Ovary (tissue), 9 donors: ENCODE measurements around the gene MPHOSPH6. TPM values are rescaled to one million over a fixed set of nuclear protein-coding genes. Genes with fewer than 3 reads are reported as not detected.

Experiments
- DNase-seq, 5 donors: peaks; one replicate each; pipeline ENCODE4 v3.0.0-alpha.2; 2019 to 2020
- H3K27ac ChIP-seq, 2 donors: fragments of 200-600 bp; one replicate each; pipeline versions ENCODE4 v1.5.1 to v1.8.0; 2019 to 2022
- H3K27me3 ChIP-seq: fragments of 200-600 bp; one replicate; pipeline ENCODE4 v1.8.0; 2022
- H3K36me3 ChIP-seq: fragments of 200-600 bp; sonication (generic); one replicate; pipeline ENCODE4 v1.5.1; 2019
- H3K4me1 ChIP-seq: one replicate; pipeline ENCODE4 v1.8.1; 2013; ENCODE audit warnings: mild to moderate bottlenecking, moderate library complexity; ENCODE audit not compliant: insufficient read depth
- H3K4me3 ChIP-seq: fragments of 200-600 bp; sonication (generic); one replicate; pipeline ENCODE4 v1.5.1; 2017
- H3K9me3 ChIP-seq, 2 donors: fragments of 200-600 bp in 1 of 2; sonication (generic) in 1 of 2; one replicate each; pipeline versions ENCODE4 v1.5.1 to v1.8.1; 2013 to 2019; ENCODE audit warnings: mild to moderate bottlenecking in 1 of 2, moderate library complexity in 1 of 2
- CTCF ChIP-seq, 3 donors: fragments of 450-650 bp in 2 of 3; fragments of 200-600 bp in 1 of 3; IDR thresholded peaks; one replicate each; pipeline versions ENCODE4 v1.5.1 to v1.8.0; 2016 to 2022; ENCODE audit warnings: antibody characterized with exemption in 3 of 3, mild to moderate bottlenecking in 1 of 3
- EP300 ChIP-seq: sonication (generic); formaldehyde crosslinking; IDR thresholded peaks from one replicate; pipeline ENCODE4 v1.6.1; 2017; ENCODE audit warnings: antibody characterized with exemption
- POLR2A ChIP-seq: fragments of 450-650 bp; IDR thresholded peaks from one replicate; pipeline ENCODE4 v1.6.1; 2017; ENCODE audit warnings: antibody characterized with exemption, mild to moderate bottlenecking, moderate library complexity
- WGBS, 3 donors: extraction: QIAGEN DNeasy Blood & Tissue Kit in 1 of 3; methylation state at CpG; one replicate each; pipeline versions ENCODE4 v1.1.5 to v1.1.7; 2013 to 2017; 5-methylcytosine and 5-hydroxymethylcytosine counted together
- intact Hi-C, 4 donors: fragments of 100-400 bp; cut with DNase I; formaldehyde crosslinking; loops; one replicate each; pipeline versions ENCODE4 v1.11.0 to v1.15.1; 2022 to 2023
- polyA plus RNA-seq, 2 donors: library from polyadenylated mRNA; stranded (reverse); fragments of 200-250 nt in 1 of 2; fragments of 350-450 nt in 1 of 2; fragmentation: Illumina TruSeq in 1 of 2; extraction: RNeasy Lipid Tissue Mini Kit (QIAGEN cat#74804) in 1 of 2; gene quantifications; one replicate each; pipeline ENCODE4 v1.2.3, GENCODE V29; 2013 to 2014
- small RNA-seq: library from RNA; depleted of rRNA; stranded (forward); fragments of <200 nt; gene quantifications from one replicate; pipeline ENCODE3, GENCODE V24; 2016
- total RNA-seq, 7 donors: library from RNA; depleted of rRNA in 2 of 7; stranded (reverse); fragments of >200 nt in 2 of 7; fragmentation: NEBNext Ultra II Directional in 3 of 7; extraction: Animal tissue kit (Norgen Biotek cat#: 25700) in 3 of 7; gene quantifications; one replicate each; pipeline versions ENCODE4 v1.1.0 to v1.2.4, GENCODE V29; 2016 to 2023
- donor health status: DM: no; HTN: no; CAD: no; lungs with moderate emphysema.
- donor health status: DM: no; HTN: no; CAD: no.
- donor health status: Bipolar disorder and iron deficiency.
- donor health status: DM: yes; HTN: yes; CAD: no.
- donor health status: DM: no; HTN: no; CAD: no.
- donor health status: DM: yes; HTN: yes; CAD: no.

The MPHOSPH6 gene
- total and polyA plus RNA-seq, 9 donors, result 7.1 to 41.3 (median 14.4) TPM

- Histone ChIP-seq H3K9me3 (no peaks in the 10 kb centered on the region), H3K36me3 (no peaks in the 10 kb centered on the region), H3K4me3 (no peak overlapping the region), H3K4me1 (no peaks in the 10 kb centered on the region), H3K27me3 (no peaks in the 10 kb centered on the region), H3K27ac (no peak overlapping the region)
- no peak for DNase-seq
- intact Hi-C loops, result no loop called here
- 87 to 88% (median 87%) methylated on average over 6 of the region's 6 CpGs for WGBS, 3 donors
- TF ChIP-seq EP300 (no peak), CTCF (IDR thresholded peaks at IDR 0.05) (no peak), POLR2A (no peak)
Observed at GRCh38 chr16:82108774-82109173, 61.2 kb downstream of the MPHOSPH6 start.

DNA sequence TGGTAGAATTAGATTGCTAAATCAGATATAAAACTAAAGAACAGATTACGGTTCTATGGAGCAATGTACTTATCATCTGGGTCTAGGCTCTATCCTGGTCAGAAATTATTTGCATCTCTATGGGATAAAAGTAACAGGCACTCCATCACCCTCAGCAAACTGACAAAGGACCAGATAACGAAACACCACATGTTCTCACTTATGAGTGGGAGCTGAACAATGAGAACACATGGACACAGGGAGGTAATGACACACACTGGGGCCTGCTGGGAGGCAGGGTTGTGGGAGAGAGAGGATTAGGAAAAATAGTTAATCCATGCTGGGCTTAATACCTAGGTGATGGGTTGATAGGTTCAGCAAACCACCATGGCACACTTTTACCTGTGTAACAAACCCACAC lies 61.9 kb downstream of the MPHOSPH6 start:
- Histone ChIP-seq H3K9me3 (no peaks in the 10 kb centered on the region), H3K27ac (no peak overlapping the region), H3K27me3 (no peaks in the 10 kb centered on the region), H3K4me1 (no peaks in the 10 kb centered on the region), H3K36me3 (no peaks in the 10 kb centered on the region), H3K4me3 (no peak overlapping the region)
- TF ChIP-seq EP300, result no peak
- TF ChIP-seq POLR2A, result no peak
- no peak for TF ChIP-seq CTCF (IDR thresholded peaks at IDR 0.05)
- 52 to 72% (median 53%) methylated on average over 2 of the region's 2 CpGs for WGBS, 3 donors
- intact Hi-C loops, result no loop called here
- no peak for DNase-seq

DNA sequence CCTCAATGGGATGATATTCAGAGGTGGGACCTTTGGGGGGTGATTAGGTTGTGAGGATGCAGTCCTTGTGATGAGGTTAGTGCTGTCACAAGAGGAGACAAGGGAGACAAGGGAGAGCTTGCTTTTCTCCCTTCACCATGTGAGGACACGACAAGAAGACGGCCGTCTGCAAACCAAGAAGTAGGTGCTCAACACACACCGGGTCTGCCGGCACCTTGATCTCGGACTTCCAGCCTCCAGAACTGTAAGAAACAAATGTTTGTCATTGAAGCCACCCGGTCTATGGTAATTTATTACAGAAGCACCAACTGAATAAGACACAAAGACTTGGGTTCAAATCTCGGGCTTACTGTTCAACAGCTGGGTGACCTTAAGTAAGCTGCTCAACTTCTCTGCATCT lies 64.9 kb downstream of the MPHOSPH6 start:
- intact Hi-C loops, result no loop called here

More for the DNA sequence above, 64.9 kb downstream of the MPHOSPH6 start:
- H3K27me3 ChIP-seq, result no peaks in the 10 kb centered on the region
- no peaks in the 10 kb centered on the region for H3K36me3 ChIP-seq
- H3K27ac ChIP-seq, result no peak overlapping the region
- WGBS, 3 donors, result 85 to 91% (median 90%) methylated on average over 8 of the region's 8 CpGs
- no peak overlapping the region for H3K4me3 ChIP-seq
- TF ChIP-seq POLR2A (no peak), CTCF (IDR thresholded peaks at IDR 0.05) (no peak), EP300 (no peak)
- H3K4me1 ChIP-seq, result no peaks in the 10 kb centered on the region
- DNase-seq, result no peak
- no peaks in the 10 kb centered on the region for H3K9me3 ChIP-seq

Small RNA genes within 50 kb of the gene (small RNA-seq; reads per million reads assigned to genes)
- gene RN7SKP190, result not detected

Other genes starting within 250 kb of the MPHOSPH6 start
- gene SDR42E1, start 158.8 kb downstream of the MPHOSPH6 start, total RNA-seq, result 1 to 10 TPM in 1 of 7 donors, under 1 TPM in 6; 0.13 to 2.3 (median 0.67) TPM
- gene SDR42E1, start 158.8 kb downstream of the MPHOSPH6 start, polyA plus RNA-seq, result under 1 TPM; 0.15 to 0.88 TPM
- gene HSD17B2, start 135.0 kb downstream of the MPHOSPH6 start, total RNA-seq, result 1 to 10 TPM in 2 of 7 donors, under 1 TPM in 1, not detected in 4; 0.59 to 4.5 (median 1.9) TPM
- under 1 TPM; 0.12 to 0.20 TPM for gene HSD17B2, start 135.0 kb downstream of the MPHOSPH6 start, polyA plus RNA-seq